HG03060 (cell line): ENCODE data around the gene SSX2.
"Not testable (repeated sequence)": the region's sequence is repeated elsewhere in the genome, so short reads cannot be mapped to it uniquely, and the experiment has no call there.

Source experiments
- ATAC-seq: cut with Tn5 transposase; IDR thresholded peaks from one replicate; pipeline ENCODE4 v1.9.1; 2021; ENCODE audit warnings: low read depth, moderate number of reproducible peaks; ENCODE audit not compliant: unreplicated experiment

The SSX2 gene, protein sequence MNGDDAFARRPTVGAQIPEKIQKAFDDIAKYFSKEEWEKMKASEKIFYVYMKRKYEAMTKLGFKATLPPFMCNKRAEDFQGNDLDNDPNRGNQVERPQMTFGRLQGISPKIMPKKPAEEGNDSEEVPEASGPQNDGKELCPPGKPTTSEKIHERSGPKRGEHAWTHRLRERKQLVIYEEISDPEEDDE

DNA sequence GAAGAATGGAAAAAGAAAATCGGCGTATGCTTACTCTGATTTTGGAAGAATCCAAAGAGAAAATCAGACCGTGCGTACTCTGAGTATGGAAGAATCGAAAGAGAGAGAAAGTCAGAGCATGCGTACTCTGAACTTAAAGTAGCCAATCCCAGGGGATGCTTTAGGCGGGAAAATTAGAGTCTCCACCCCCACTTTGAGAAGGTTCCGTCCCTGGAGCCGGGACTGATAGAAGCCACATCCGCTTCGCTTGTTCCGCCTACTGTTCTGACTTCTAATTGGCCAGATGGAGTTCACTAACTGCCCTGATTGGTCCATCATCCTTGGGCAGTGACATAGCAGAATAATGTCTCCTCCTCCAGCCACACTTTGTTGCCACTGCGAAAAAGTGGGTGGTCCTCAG is at the start of gene SSX2:
Gene SSX2, minus strand, starts transcription at position 101 of the 400 bp plus-strand sequence. CDS start 1,429 bp downstream, outside the sequence.
- not testable (repeated sequence) for ATAC-seq

DNA sequence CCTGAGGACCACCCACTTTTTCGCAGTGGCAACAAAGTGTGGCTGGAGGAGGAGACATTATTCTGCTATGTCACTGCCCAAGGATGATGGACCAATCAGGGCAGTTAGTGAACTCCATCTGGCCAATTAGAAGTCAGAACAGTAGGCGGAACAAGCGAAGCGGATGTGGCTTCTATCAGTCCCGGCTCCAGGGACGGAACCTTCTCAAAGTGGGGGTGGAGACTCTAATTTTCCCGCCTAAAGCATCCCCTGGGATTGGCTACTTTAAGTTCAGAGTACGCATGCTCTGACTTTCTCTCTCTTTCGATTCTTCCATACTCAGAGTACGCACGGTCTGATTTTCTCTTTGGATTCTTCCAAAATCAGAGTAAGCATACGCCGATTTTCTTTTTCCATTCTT is 44.0 kb upstream of the SSX2 start, which contains the start of gene SSX2B:
Gene SSX2B, plus strand, starts transcription at position 301 of the 400 bp plus-strand sequence. CDS start 1,429 bp downstream, outside the sequence.
- ATAC-seq, result not testable (repeated sequence)

DNA sequence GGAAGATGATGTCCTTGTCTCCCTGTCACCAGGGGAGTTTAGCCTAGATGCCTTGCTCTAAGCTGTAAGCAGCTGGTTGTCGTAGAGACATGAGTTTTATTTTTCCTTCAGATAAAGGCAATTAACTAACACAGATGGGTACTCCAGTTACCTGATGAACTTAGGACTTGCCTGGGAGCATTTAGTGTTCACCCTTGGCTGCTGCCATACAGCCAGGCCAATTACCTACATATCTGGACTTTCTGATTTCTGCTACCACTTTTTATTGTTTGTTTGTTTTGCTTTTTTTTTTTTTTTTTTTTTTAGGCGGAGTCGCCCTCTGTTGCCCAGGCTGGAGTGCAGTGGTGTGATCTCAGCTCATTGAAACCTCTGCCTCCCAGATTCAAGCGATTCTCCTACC is 14.9 kb downstream of the SSX2 start:
- ATAC-seq, result not testable (repeated sequence)

DNA sequence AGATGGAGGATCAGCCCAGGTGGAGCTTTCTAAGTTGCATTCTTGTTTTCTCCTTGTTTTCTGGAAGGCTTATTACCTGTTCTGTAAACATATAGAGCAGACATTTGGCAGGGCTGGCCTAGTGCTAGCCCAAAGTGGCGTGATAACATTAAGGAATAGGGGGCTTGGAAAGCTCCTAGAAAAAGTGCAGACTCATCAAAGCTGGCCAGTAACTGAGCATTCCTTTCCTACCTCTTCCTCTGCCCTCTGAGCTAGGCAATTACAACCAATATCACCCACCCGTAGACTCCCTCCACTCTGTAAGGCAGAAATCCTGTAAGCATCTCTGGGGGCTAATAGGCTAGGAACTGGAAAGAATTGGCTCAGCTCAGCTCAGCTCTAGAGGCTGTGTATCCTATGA is 44.8 kb downstream of the SSX2 start:
- not testable (repeated sequence) for ATAC-seq

DNA sequence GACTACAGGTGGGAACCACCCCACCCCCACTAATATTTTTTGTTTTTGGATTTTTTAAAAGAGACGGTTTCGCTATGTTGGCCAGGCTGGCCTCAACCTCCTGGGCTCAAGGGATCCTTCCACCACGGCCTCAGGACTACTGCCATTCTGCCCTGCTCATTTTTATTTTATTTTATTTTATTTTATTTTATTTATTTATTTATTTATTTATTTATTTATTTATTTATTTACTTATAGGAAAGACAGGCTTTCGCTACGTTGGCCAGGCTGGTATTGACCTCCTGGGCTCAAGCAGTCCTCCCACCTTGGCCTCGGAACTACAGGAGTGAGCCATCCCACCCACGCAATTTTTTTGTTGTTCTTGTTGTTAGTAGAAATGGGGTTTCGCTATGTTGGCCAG is 51.5 kb downstream of the SSX2 start:
- ATAC-seq, result not testable (repeated sequence)

DNA sequence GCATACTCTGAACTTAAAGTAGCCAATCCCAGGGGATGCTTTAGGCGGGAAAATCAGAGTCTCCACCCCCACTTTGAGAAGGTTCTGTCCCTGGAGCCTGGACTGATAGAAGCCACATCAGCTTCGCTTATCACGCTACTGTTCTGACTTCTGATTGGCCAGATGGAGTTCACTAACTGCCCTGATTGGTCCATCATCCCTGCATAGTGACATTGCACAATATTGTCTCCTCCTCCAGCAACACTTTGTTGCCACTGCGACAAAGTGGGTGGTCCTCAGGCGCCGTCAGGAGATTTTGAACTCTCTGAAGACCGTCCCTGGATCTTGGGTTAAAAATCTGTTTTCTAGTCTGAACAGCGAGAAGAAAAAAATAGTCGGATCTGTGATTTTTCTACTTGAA is 52.2 kb downstream of the SSX2 start, which contains the start of gene SSX7:
Gene SSX7, minus strand, starts transcription at position 101 of the 400 bp plus-strand sequence. CDS start 1,428 bp downstream, outside the sequence.
- not testable (repeated sequence) for ATAC-seq

DNA sequence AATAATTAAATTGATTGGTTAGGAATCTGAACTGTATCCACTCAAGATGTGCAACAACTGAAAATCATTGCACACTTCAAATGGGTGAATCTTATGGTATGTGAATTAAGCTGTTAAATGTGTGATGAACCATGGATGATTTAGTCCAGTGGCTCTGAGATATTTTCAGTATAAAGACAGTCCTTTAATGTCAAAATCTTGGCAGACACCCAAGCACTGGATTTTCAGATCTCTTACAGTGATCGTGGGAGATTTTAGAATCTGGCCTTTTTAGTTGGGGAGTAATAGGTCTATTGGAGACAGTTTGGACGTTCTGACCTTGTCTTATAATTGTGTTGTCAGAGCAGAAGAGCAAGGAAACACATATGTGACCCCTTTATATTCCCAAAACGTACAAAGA is 56.3 kb downstream of the SSX2 start:
- not testable (repeated sequence) for ATAC-seq

DNA sequence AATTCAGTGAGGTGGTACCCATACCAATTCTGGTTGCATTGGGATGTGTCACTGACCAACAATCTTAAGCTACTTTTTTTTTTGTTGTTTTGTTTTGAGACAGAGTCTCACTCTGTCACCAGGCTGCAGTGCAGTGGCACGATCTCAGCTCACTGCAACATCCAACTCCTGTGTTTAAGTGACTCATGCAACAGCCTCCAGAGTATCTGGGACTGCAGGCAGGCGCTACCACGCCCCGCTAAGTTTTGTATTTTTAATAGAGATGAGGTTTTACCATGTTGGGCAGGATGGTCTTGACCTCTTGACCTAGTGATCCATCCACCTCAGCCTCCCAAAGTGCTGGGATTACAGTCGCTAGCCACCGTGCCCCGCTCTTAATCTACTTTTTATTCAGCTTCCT is 58.0 kb downstream of the SSX2 start:
- not testable (repeated sequence) for ATAC-seq
